Dendritic cell treated with granulocyte-macrophage colony-stimulating factor and Interleukin-4, amounts not matched to agents 40 ng/mL and 50 ng/mL, for 4 days (primary cell): ENCODE data around the gene MYL7.

ENCODE experiments used
- H3K27ac Mint-ChIP-seq: one replicate; pipeline ENCODE4 v1.8.0; 2022; ENCODE audit warnings: mild to moderate bottlenecking, mixed read lengths
- H3K27me3 Mint-ChIP-seq: one replicate; pipeline ENCODE4 v1.8.0; 2022; ENCODE audit warnings: mild to moderate bottlenecking, mixed read lengths
- H3K36me3 Mint-ChIP-seq: one replicate; pipeline ENCODE4 v1.8.0; 2022; ENCODE audit warnings: low read depth, mixed read lengths
- H3K4me1 Mint-ChIP-seq: one replicate; pipeline ENCODE4 v1.8.0; 2022; ENCODE audit warnings: low read depth, mixed read lengths
- H3K4me3 Mint-ChIP-seq: one replicate; pipeline ENCODE4 v1.8.0; 2022; ENCODE audit warnings: mild to moderate bottlenecking, moderate library complexity, mixed read lengths
- H3K9me3 Mint-ChIP-seq: one replicate; pipeline ENCODE4 v1.8.0; 2022; ENCODE audit warnings: mixed read lengths
- intact Hi-C: fragments of 100-400 bp; cut with micrococcal nuclease; formaldehyde crosslinking; loops from one replicate; pipeline ENCODE4 v1.15.0; 2022

MYL7 gene

GRCh38 chr7:44120395-44120794, 20.7 kb downstream of the MYL7 start:
- intact Hi-C loops: no loop called here
- H3K27me3 Mint-ChIP-seq: peaks cover 3% of the 10 kb centered on the region
- peaks cover 60% of the 10 kb centered on the region for H3K36me3 Mint-ChIP-seq
- H3K27ac Mint-ChIP-seq: no peak overlapping the region
- peaks cover 31% of the 10 kb centered on the region for H3K4me1 Mint-ChIP-seq
- H3K9me3 Mint-ChIP-seq: no peaks in the 10 kb centered on the region
- no peak overlapping the region for H3K4me3 Mint-ChIP-seq

GRCh38 chr7:44119829-44120380, 21.2 kb downstream of the MYL7 start:
- no peak overlapping the region for H3K27ac Mint-ChIP-seq
- no peak overlapping the region for H3K4me3 Mint-ChIP-seq
- peaks cover 64% of the 10 kb centered on the region for H3K36me3 Mint-ChIP-seq
- H3K27me3 Mint-ChIP-seq: peaks cover 3% of the 10 kb centered on the region
- intact Hi-C loops: no loop called here
- H3K9me3 Mint-ChIP-seq: no peaks in the 10 kb centered on the region
- H3K4me1 Mint-ChIP-seq: peaks cover 31% of the 10 kb centered on the region

DNA sequence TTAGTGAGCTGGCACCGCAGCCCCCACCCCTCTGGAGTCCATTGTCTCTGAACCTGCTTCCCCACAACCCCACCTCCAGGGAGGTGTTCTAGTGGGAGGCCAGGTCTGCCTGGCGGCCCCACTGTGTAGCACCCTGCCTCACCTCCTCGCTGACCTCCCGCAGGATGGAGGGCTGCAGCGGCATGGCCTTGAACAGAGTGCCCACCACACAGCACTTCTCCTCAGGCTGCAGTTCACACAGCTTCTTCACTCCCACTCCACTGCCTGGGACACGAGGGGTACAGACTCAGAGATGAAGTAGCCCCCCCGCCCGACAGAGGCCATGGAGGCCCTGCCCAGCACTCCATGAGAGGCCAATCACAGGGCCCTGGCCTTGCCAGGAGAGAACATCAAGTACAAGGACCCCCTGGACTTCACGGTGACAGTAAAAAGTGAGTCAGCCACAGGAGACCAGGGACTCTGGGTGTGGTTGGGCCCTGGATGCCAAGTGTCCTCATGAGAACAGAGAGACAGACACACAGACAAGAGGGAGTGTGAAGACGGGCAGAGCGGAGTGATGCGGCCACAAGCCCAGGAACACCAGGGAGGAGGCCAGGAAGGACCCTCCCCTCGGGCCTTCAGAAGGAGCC, 23.2 kb downstream of the MYL7 start:
- Mint-ChIP-seq H3K27me3 (no peaks in the 10 kb centered on the region), H3K36me3 (peaks cover 78% of the 10 kb centered on the region), H3K4me1 (peaks cover 23% of the 10 kb centered on the region), H3K27ac (no peak overlapping the region), H3K9me3 (no peaks in the 10 kb centered on the region), H3K4me3 (no peak overlapping the region)
- intact Hi-C loops: no loop called here

DNA sequence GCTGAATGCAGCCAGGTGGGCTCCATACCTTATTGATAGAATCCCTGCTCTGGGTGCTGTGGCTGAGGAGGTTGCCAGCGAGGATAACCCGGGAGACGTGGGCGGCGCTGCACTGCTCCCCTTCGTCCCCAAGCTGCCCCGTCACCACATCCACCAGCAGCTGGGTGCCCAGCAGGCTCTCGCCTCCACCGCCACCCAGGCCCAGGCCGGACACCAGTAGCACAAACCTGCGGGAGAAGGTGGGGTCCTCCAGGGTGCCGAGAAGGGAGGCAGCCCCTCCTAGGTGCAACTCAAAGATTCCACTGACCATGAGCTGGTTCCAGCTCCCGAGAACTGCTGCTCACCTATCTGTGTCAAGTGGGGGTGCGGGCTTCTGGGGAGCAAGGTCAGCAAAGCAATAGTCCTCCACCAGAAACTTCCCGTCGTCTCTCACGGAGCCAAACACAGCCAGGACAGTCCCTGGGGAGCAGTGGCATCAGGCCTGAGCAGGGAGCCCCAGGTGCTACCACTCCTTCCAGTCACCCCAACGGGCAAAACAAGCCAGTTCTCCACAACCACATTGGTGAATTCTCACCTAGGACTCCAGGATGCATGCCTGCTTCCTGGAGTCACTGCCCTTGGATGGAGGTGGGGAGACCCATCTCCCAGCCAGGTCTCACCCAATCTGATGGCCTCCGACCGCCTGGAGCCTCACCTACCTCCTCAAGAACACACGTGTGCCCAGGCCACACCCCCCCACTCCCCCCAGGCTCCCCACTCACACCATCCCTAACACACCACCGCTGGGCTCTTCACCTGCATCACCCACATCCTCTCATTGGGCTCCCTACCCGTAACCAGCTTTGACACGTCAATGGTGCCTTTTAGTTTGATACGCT, 24.1 kb downstream of the MYL7 start:
- no peak overlapping the region for H3K27ac Mint-ChIP-seq

GRCh38 chr7:44116087-44116788, 24.9 kb downstream of the MYL7 start:
- intact Hi-C loops: no loop called here
- H3K4me3 Mint-ChIP-seq: no peak overlapping the region
- H3K4me1 Mint-ChIP-seq: peaks cover 12% of the 10 kb centered on the region
- H3K27me3 Mint-ChIP-seq: no peaks in the 10 kb centered on the region
- H3K36me3 Mint-ChIP-seq: peaks cover 76% of the 10 kb centered on the region
- H3K9me3 Mint-ChIP-seq: no peaks in the 10 kb centered on the region
- no peak overlapping the region for H3K27ac Mint-ChIP-seq

More for the DNA sequence above, 24.1 kb downstream of the MYL7 start:
- H3K4me1 Mint-ChIP-seq: peaks cover 14% of the 10 kb centered on the region
- H3K9me3 Mint-ChIP-seq: no peaks in the 10 kb centered on the region
- H3K4me3 Mint-ChIP-seq: no peak overlapping the region
- intact Hi-C loops: no loop called here
- H3K36me3 Mint-ChIP-seq: peaks cover 78% of the 10 kb centered on the region
- no peaks in the 10 kb centered on the region for H3K27me3 Mint-ChIP-seq

DNA sequence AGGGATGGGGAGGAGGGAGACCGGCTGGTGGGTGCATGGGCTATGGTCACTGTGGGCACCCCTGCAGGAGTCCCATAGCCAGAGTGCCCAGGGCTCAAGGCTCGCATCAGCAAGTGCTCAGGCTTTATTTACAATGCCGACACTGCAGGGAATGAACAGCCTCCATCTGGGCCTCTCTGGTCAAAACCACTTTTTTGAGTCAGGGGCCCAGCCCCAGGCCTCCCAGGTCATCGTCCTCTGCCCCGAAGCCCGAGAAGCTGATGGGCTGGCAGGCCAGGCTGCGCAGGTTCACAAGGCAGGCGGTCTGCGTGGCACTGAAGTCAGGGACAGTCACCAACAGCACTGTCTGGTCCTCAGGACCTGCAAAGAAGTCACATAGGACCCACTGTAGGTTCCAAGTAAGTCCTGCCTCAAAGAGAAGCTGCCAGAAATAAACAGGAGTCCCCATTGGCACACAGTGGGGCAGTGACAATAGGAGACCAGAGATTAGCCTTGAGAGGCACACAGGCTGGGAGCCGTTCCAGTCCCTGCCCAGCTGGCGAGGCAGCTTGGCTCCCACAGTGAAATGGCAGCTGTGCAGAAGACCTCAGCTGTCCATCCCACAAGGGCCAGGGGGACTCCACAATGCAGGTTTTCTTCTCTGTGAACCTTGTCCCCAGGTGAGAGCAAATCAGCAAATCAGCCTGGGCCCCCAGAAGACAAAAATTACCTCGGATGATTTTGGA, 26.4 kb downstream of the MYL7 start:
- Mint-ChIP-seq H3K27me3 (no peaks in the 10 kb centered on the region), H3K4me1 (peaks cover 4% of the 10 kb centered on the region), H3K36me3 (peaks cover 62% of the 10 kb centered on the region), H3K27ac (no peak overlapping the region), H3K4me3 (no peak overlapping the region), H3K9me3 (no peaks in the 10 kb centered on the region)
- intact Hi-C loops: no loop called here

DNA sequence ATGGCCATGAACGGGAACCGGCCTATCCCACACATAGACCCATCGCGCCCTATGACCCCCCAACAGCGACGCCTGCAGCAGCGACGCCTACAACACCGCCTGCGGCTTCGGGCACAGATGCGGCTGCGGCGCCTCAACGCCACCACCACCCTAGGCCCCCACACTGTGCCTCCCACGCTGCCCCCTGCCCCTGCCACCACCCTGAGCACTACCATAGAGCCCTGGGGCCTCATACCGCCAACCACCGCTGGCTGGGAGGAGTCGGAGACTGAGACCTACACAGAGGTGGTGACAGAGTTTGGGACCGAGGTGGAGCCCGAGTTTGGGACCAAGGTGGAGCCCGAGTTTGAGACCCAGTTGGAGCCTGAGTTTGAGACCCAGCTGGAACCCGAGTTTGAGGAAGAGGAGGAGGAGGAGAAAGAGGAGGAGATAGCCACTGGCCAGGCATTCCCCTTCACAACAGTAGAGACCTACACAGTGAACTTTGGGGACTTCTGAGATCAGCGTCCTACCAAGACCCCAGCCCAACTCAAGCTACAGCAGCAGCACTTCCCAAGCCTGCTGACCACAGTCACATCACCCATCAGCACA, 27.3 kb downstream of the MYL7 start:
- no peaks in the 10 kb centered on the region for H3K9me3 Mint-ChIP-seq
- intact Hi-C loops: no loop called here
- peaks cover 53% of the 10 kb centered on the region for H3K36me3 Mint-ChIP-seq
- H3K27me3 Mint-ChIP-seq: no peaks in the 10 kb centered on the region
- no peak overlapping the region for H3K27ac Mint-ChIP-seq
- no peaks in the 10 kb centered on the region for H3K4me1 Mint-ChIP-seq
- H3K4me3 Mint-ChIP-seq: no peak overlapping the region

- H3K36me3 Mint-ChIP-seq: peaks cover 46% of the 10 kb centered on the region
- no peak overlapping the region for H3K4me3 Mint-ChIP-seq
- no peaks in the 10 kb centered on the region for H3K27me3 Mint-ChIP-seq
- H3K27ac Mint-ChIP-seq: no peak overlapping the region
- intact Hi-C loops: no loop called here
- no peaks in the 10 kb centered on the region for H3K4me1 Mint-ChIP-seq
- H3K9me3 Mint-ChIP-seq: no peaks in the 10 kb centered on the region
Measured at GRCh38 chr7:44112997-44113763, 28.0 kb downstream of the MYL7 start.

GRCh38 chr7:44112231-44112996, 28.7 kb downstream of the MYL7 start:
- intact Hi-C loops: no loop called here

GRCh38 chr7:44111761-44112160, 29.4 kb downstream of the MYL7 start:
- no peaks in the 10 kb centered on the region for H3K27me3 Mint-ChIP-seq
- H3K36me3 Mint-ChIP-seq: peaks cover 32% of the 10 kb centered on the region
- H3K4me3 Mint-ChIP-seq: no peak overlapping the region
- no peak overlapping the region for H3K27ac Mint-ChIP-seq
- intact Hi-C loops: no loop called here
- no peaks in the 10 kb centered on the region for H3K9me3 Mint-ChIP-seq
- H3K4me1 Mint-ChIP-seq: no peaks in the 10 kb centered on the region

More at GRCh38 chr7:44112231-44112996, 28.7 kb downstream of the MYL7 start:
- H3K9me3 Mint-ChIP-seq: no peaks in the 10 kb centered on the region
- H3K36me3 Mint-ChIP-seq: peaks cover 38% of the 10 kb centered on the region
- no peaks in the 10 kb centered on the region for H3K27me3 Mint-ChIP-seq
- H3K27ac Mint-ChIP-seq: no peak overlapping the region
- H3K4me1 Mint-ChIP-seq: no peaks in the 10 kb centered on the region
- H3K4me3 Mint-ChIP-seq: no peak overlapping the region

DNA sequence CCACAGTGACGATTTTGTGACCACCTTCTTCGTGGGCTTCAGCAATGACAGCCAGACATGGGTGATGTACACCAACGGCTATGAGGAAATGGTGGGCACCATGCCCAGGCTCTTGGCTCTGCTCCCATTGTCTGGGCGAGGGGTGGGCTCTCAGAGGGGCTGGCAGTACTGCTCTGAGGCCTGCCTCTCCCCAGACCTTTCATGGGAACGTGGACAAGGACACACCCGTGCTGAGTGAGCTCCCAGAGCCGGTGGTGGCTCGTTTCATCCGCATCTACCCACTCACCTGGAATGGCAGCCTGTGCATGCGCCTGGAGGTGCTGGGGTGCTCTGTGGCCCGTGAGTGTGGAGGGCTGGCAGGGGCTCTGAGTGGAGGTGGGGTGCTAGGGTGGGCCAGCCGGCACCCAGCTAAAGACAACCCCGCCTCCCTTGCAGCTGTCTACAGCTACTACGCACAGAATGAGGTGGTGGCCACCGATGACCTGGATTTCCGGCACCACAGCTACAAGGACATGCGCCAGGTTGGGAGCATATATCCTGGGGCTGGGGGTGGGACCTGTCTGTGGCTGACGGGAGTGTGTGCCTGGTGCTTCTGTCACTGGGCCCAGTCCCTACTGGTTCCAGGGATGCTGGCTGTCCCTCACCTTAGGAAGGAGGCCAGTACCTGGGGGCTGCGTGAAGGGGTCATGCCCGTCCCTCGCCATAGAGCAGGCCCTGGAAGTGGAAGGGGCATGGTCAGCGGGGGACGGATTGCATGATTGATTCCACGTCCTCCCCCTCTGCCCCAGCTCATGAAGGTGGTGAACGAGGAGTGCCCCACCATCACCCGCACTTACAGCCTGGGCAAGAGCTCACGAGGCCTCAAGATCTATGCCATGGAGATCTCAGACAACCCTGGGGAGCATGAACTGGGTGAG, 30.2 kb downstream of the MYL7 start:
- intact Hi-C loops: no loop called here
- peaks cover under 1% of the 10 kb centered on the region for H3K4me1 Mint-ChIP-seq
- H3K4me3 Mint-ChIP-seq: no peak overlapping the region
- H3K36me3 Mint-ChIP-seq: peaks cover 24% of the 10 kb centered on the region
- no peaks in the 10 kb centered on the region for H3K9me3 Mint-ChIP-seq
- H3K27me3 Mint-ChIP-seq: peaks cover 4% of the 10 kb centered on the region
- H3K27ac Mint-ChIP-seq: no peak overlapping the region
